GM19099 (cell line): ENCODE measurements around the gene MTOR.

ENCODE experiments used
- POLR2A ChIP-seq: IDR thresholded peaks from 3 replicates; pipeline ENCODE4 v1.6.1; 2011; ENCODE audit warnings: low read depth; ENCODE audit not compliant: insufficient read length; ENCODE audit errors: extremely low read depth

Gene MTOR

GRCh38 chr1:11134251-11134897, 128.0 kb downstream of the MTOR start:
- TF ChIP-seq POLR2A, result no peak

- TF ChIP-seq POLR2A, result no peak
Measured at GRCh38 chr1:11132563-11133293, 129.6 kb downstream of the MTOR start.

GRCh38 chr1:11131816-11132215, 130.5 kb downstream of the MTOR start:
- TF ChIP-seq POLR2A, result no peak

DNA sequence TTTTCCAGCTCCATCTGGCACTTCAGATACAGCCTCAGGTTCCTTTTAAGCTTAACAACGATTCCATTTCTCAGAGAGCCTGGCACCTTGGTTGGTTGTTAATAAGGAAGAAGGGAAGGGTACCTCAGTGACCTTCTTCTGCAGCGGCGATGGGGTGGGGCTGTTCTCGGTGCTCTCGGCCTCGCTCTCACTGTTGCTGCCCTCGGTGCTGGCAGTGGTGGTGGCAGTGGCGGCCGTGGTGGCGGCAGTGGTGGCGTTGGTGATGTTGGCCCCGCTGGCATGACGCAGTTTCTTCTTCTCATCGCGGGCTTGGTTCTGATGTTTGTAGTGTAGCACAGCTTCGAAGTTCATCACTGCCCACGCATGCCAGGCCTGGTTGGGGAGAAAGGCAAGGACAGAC, 131.9 kb downstream of the MTOR start:
- no peak for TF ChIP-seq POLR2A

DNA sequence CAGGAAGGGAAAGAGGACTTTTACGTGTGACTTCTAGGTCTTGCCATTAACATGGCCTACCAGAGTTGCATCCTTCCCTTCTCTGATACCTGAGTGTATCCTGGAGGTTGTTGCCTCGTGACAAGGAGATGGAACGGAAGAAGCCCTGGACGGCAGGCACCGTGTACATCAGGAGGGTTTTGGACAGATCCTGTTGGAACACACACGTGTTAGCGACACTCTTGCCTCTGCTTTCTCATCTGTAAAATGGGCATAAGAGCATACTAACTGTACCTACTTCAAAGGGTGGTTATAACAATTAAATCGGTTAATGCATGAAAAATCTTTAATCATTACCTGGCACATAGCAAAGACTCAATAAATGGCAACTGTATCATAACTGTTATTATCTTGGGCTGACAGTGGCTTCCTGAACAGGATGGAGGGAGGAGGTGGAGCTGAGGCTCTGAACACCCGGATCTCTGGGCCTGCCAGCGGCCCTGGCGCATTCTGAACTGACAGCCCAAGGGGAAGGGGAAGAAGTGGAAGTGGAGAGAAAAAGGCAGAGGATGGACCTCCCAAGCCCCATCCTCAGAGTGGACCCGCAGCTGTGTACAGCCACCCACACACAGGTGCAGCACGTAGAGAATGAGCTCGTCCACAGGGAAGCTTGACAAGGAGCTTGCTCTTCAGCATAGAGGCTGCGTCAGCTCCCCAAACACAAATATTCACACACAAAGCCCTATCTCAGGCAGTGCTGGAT, 132.5 kb downstream of the MTOR start:
- TF ChIP-seq POLR2A, result no peak

GRCh38 chr1:11126569-11126968, 135.8 kb downstream of the MTOR start:
- no peak for TF ChIP-seq POLR2A

GRCh38 chr1:11125931-11126330, 136.4 kb downstream of the MTOR start:
- TF ChIP-seq POLR2A, result no peak

GRCh38 chr1:11124965-11125364, 137.4 kb downstream of the MTOR start:
- TF ChIP-seq POLR2A, result no peak

DNA sequence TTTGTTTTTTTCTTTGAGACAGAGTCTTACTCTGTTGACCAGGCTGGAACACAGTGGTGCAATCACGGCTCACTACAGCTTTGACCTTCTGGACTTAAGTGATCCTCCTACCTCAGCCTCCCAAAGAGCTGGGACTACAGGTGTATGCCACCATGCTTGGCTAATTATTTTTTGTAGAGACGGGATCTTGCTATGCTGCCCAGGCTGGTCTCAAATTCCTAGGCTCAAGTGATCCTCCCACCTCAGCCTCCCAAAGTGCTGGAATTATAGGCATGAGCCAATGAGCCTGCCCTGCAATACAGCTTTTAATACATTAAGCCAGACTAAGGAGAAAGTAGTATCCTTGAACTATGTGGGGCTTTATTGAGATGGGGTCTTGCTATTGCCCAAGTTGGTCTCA, 146.0 kb downstream of the MTOR start:
- TF ChIP-seq POLR2A, result no peak

DNA sequence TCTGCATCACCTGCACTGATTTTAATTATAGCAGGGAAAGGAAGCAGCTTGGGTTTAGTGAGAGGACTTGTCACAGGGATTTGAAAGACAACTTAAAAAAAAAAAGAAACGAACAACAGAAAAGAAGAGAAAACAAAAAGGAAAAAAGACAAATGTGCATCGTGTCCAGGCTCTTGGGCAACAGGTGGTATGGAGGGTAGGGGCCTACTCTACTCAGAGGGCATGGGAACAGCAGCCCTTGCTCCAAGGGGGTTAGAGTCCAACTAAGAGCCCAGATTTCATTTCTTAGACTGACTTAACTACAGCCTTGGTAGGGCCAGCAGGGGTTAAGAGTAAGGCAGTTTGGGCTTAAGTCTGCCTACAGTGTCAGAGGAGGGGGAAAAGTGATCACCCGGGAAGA, 147.4 kb downstream of the MTOR start:
- no peak for TF ChIP-seq POLR2A

- no peak for TF ChIP-seq POLR2A
Measured at GRCh38 chr1:11109047-11109760, 153.1 kb downstream of the MTOR start.

DNA sequence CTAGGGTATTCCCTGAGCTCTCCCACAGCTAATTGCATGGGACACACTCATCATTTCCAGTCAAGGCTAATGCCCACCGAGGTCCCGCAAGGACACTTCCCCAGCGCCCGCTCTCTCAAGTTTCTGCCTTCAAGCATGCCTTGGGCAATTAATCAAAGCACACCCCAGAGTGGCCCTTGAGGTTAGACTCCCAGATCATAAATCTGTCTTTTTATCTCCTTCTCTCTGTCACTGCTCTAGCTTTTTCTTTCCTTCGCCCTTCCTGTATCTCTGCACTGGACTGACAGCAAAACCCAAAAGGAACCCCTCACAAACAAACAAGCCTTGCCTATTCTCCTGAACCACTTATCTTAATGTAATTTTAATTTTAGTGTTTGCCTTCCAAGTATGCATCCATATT, 154.8 kb downstream of the MTOR start:
- TF ChIP-seq POLR2A, result no peak

DNA sequence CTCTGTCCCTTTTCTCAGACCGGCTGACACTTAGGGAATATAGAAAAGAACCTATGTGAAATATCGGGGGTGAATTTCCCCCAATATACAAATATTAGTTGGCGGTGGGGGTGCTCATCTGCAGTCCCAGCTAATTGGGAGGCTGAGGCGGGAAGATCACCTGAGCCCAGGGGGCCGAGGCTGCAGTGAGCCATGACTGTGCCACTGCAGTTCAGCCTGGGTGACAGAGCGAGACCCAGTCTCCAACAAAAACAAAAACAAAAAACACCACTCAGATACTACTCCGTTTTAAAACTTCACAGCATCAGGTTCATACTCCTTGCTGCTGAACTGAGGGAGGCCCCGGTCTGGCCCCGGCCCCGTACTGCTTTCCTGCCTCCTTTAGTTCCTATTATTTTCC, 156.8 kb downstream of the MTOR start:
- TF ChIP-seq POLR2A, result no peak

DNA sequence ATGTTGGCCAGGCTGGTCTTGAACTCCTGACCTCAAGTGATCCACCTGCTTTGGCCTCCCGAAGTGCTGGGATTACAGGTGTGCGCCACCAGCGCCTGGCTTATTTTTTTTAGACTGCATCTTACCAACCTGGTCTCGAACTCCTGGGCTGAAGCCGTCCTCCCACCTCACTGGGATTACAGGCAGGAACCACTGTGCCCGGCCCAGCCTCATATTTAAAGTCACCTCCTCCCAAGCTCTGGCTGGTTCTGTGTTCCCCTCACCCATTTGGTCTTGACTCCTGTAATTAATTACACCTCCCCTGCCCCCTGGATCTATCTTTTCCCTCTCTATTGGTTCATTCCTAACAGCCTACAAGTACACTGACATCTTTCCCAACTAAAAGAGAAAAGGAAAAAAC, 161.0 kb downstream of the MTOR start:
- TF ChIP-seq POLR2A, result no peak

DNA sequence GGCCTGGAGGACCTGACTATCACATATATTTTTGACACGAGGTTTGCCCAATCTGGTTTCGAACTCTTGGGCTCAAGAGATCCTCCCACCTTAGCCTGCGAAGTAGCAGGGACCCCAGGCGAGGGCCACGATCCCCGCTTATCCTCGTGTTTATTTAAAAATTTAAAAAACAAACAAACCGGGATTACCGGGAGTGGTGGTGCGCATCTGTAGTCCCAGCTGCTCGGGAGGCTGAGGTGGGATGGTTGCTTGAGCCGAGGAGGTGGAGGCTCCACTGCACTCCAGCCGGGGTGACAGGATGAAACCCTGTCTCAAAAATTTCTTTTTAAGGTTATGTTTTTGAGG, 162.2 kb downstream of the MTOR start:
- TF ChIP-seq POLR2A, result no peak
